ENCODE measurements around the gene MAP3K21.
A peak's percentile ranks its signal among the peaks of the same experiment; 100 is the strongest.

The MAP3K21 gene
- total RNA-seq = 5.0 to 5.3 reads per million in 2 donors

GRCh38 chr1:233327651-233328141, at the start of gene MAP3K21:
Gene MAP3K21 (plus strand): TSS chr1:233327724. CDS start chr1:233328029, 305 bp downstream.
- DNase-seq = no peak

DNA sequence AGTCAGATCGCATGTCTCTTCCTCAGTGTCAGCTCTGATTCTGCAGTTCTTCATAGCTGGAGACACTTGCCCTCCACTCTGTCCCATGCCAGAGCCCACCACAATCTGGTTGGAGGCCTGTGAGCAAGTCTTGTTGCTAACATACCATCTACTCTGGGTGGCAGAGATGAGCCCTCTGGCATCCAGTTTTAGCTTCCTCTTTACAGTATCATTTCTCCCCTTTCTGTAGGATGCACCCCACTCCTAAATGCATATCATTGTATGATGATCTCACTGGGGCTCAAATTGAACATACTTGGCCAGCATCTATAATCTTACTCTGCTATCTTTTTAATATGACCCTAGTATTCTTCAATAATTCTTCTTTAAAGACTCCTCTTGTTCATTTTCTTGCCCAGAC, 48.9 kb upstream of the MAP3K21 start:
- no peak for DNase-seq

GRCh38 chr1:233279971-233280370, 47.6 kb upstream of the MAP3K21 start:
- DNase-seq = no peak

DNA sequence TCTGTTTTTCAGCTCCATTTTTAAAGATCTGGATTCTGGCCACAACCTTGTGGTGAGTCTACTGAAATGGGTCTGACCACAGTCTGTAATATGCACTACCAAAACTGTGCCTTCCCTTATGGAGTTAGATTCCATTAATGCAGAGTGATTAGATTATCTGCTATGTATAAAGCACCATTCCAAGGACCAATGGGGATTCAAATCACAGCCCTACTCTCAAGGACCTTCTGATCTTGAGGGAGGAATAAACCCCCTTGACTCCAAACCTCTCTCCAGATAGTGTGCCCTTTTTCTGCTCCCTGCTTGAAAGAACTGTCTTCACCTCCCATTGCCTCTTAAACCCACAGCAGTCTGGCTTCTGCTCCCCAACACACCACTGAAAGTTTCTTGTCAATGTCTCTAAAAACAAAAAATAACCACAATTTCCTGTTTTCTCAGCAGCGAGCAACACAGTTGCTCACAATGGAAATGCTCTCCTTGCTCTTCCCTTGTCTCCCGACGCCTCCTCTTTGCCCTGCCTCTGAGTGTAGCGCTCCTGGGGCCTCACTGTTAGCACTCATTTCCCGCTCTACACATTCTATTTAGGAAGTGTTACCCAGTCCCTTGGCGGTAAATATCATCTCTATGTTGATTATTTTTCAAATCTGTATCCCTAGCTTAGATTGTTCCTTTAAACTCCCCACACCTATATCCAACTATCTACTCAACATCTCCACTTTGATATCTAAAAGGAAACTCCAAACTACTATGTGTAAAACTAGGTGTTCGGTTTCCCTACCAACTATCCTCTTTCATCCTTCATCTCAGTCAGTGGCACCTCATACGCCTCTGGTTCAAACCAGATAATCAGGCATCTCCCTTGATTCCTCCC, 45.6 kb upstream of the MAP3K21 start:
- DNase-seq = peak in 3 of 5 experiments; percentile 1 to 80 (median 15)

GRCh38 chr1:233282582-233282886, 45.0 kb upstream of the MAP3K21 start:
- DNase-seq = no peak

DNA sequence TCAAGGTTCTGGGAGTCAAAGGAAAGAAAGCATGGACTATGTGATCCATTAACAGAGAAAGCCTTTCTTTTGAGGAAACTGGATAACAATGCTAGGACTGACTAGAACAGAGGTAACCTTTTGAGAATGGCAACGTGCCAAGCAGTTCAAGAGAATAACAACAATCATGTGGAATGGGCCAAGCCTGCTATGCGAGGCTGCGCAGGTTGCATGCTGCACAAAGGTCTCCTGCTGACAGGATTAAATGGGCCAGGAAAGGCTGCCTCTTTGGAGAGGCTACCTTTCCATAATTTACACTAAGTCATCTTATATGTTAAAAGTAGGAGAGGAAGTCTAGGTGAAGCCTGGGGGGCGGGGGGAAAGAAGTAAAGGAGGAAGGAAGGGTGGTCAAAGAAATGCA, 37.8 kb upstream of the MAP3K21 start:
- DNase-seq = no peak

GRCh38 chr1:233290396-233291034, 37.0 kb upstream of the MAP3K21 start:
- no peak for DNase-seq

GRCh38 chr1:233293556-233294446, 33.7 kb upstream of the MAP3K21 start:
- DNase-seq = no peak

DNA sequence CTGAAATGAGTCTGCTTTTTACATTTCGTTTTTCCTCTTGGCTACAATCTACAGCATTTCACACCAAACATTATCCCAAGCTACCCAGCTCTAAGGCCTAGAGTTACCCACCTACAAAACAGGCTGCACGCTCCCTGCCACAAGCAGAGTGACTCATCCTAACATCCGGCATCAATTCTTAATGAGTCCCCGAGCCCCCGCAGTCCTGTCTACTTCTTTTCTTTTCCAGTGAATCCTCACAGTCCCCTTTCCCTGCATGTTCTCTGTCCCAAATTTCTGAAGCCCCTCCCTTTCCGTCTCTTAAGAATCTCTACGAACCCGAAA, 32.6 kb upstream of the MAP3K21 start:
- DNase-seq = peak in 3 of 5 experiments; percentile 28 to 72 (median 36)

- DNase-seq = peak; percentile 34 to 77 (median 53)
These were observed 32.1 kb upstream of the MAP3K21 start, which contains the start of gene PCNX2 for GRCh38 chr1:233295237-233295974. Gene PCNX2 (minus strand): TSS chr1:233295725. CDS start chr1:233295478, 247 bp downstream.

GRCh38 chr1:233295975-233296322, 31.6 kb upstream of the MAP3K21 start:
- no peak for DNase-seq

GRCh38 chr1:233299450-233299849, 28.1 kb upstream of the MAP3K21 start:
- DNase-seq = no peak

DNA sequence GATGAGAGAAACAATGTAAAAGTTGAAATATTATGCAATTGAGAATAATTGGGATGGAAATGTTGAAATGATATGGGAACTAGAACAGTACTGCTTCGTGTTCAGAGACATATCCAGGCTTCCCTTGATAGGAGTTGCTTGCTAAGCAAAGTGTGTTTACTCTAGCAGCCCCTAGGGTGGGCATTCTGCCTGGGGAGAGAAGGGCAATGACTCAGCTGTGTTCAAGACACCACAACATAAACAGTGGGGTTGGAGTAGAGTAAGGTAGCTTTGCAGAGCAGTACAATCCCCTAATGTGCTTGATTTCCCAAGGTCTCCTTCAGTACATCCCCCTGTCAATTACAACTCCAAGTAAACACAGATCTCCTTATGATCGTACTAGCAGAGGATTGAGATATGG, 27.2 kb upstream of the MAP3K21 start:
- DNase-seq = no peak

DNA sequence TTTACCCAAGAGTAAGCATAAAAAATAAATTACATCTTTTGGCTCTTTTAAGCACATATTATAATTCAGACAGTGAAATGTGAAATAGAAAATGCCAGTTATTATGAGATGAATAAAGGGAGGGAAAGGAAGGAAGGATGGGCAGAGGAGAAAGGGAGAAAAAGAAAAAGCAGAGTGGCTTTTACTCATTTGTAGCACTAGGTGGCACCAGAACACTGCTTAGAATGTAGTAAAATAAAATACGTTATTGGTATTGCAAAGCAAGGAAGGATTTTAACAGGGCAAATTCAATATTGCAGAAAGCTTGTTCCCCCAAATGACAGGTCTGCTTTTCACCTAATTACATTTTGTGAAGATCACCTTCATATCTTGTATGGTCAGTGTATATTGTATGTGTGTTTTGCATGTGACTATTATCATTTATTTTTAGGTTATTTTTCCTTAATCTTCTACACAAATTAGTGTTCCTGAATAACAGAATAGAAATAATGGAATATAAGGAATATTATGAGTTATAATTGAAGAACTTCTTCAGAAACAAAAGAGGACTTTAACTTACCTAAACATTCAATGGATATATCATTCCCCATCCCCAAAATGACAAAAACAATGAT, 22.9 kb upstream of the MAP3K21 start:
- DNase-seq = peak in 1 of 5 experiments; percentile 46

- no peak for DNase-seq
These were observed 13.9 kb upstream of the MAP3K21 start for GRCh38 chr1:233313434-233314155.

DNA sequence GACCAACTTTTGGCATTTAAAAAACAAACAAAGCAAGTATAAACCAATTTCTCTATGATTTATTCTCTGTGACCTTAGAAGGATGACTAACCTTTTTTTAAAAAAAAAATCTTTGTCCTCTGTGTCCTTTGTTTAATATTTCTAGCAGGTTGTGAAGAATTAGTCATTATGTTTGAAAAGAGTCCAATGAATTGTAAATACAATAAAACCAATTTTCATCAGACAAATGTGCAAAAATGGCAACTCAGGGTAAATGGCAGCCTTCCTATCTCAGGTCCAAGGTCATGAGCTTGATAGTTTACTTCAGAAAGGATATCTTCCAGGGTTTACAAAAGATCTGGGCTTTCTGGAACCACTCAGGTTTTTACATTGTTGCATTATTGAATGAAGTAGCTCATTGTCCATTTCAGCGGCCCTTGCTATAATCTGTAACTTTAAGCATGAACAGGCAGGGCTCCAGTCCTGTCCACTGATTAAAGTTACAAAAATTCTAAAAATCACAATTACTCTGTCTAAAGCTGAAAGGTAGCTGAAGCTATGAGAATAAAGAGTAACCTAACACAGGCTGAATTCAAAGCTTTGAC, 11.7 kb upstream of the MAP3K21 start:
- DNase-seq = no peak

- no peak for DNase-seq
These were observed 11.1 kb upstream of the MAP3K21 start for GRCh38 chr1:233316473-233316872.

GRCh38 chr1:233319272-233319671, 8.3 kb upstream of the MAP3K21 start:
- DNase-seq = no peak

DNA sequence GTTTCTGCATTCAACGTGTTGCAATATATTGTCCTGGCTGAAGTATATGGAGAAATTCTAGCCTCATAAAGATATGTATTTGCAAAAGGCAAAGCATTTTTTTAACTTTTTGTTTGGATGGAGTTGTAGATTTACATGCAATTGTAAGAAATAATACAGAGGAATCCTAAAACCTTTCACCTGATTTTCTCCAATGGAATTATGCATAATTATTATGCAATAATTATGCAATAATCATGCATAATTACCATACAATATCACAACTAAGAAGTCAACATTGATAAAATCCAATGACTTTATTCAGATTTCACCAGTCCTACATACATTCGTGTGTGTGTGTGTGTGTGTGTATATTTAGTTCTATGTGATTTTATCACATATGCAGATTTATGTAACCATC, 7.5 kb upstream of the MAP3K21 start:
- no peak for DNase-seq

DNA sequence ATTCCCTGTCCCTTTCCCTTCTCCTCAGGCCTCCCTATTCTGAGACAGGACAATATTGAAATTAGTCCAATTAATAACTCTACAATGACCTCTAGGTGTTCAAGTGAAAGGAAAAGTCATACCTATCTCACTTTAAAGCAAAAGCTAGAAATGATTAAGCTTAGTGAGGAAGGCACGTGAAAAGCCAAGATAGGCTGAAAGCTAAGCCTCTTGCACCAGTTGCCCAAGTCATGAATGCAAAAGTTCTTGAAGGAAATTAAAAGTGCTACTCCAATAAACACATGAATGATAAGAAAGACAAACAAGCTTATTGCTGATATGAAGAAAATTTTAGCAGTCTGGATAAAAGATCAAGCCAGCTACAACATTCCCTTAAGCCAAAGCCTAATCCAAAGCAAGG, 3.8 kb upstream of the MAP3K21 start:
- DNase-seq = no peak

DNA sequence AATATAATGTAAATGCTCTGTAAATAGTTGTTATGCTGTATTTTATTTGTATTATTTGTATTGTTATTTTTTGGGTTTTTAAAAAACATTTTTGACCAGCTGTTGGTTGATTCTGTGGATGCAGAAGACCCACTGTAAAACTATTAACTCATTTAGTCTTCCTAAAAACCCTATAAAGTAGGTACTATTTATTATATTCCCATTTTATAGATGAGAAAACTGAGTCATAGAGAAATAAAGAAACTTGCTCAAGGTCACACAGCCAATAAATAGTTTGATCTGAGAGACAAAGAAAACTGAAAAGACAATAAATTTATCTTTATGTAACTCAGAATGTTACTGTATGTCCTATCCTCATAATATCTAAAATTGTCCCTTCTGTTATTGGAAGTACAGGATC, 1.2 kb upstream of the MAP3K21 start:
- DNase-seq = no peak

Measured in T-helper 2 cell (primary cell).